ENCODE measurements around the gene GPC3. TPM values are rescaled to one million over a fixed set of nuclear protein-coding genes. Genes with fewer than 3 reads are reported as not detected.

Gene GPC3
- total and polyA plus RNA-seq, 4 donors: 8.3 to 270 (median 52.4) TPM

GRCh38 chrX:133715715-133716114 is 269.7 kb downstream of the GPC3 start:
- no peak for ATAC-seq (ENCODE audit: insufficient read depth, low FRiP score)
- no peak for TF ChIP-seq CTCF (IDR thresholded peaks at IDR 0.05; ENCODE audit: control extremely low read depth, extremely low read depth)

GRCh38 chrX:133709501-133709900 is 275.9 kb downstream of the GPC3 start:
- peaks cover 0 to 22% (median 2%) of the 10 kb centered on the region in 3 donors for H3K27me3 ChIP-seq (ENCODE audit: control insufficient read depth in 3 of 3, insufficient read depth in 3 of 3, low read length in 2 of 3)
- TF ChIP-seq CTCF (IDR thresholded peaks at IDR 0.05; ENCODE audit: control extremely low read depth, extremely low read depth): no peak
- H3K9ac ChIP-seq (ENCODE audit: insufficient read depth in 1 of 2, low read length in 2 of 2): no peak overlapping the region
- WGBS, 2 donors: 69 to 96% methylated on average over 1 of the region's 1 CpG
- no peak for DNase-seq
- no peak overlapping the region for H3K27ac ChIP-seq (ENCODE audit: low read depth in 1 of 2, low read length in 1 of 2)
- H3K36me3 ChIP-seq (ENCODE audit: control insufficient read depth in 4 of 4, insufficient read depth in 4 of 4, low read length in 4 of 4): no peaks in the 10 kb centered on the region
- peaks cover 0 to 2% (median 0%) of the 10 kb centered on the region in 4 donors for H3K9me3 ChIP-seq (ENCODE audit: control insufficient read depth in 4 of 4, insufficient read depth in 3 of 4, low read length in 3 of 4)
- no peak overlapping the region for H3K4me3 ChIP-seq
- ATAC-seq (ENCODE audit: insufficient read depth, low FRiP score): no peak
- no peaks in the 10 kb centered on the region for H3K4me1 ChIP-seq (ENCODE audit: control insufficient read depth in 5 of 5, insufficient read depth in 5 of 5, low read length in 5 of 5)

More at GRCh38 chrX:133715715-133716114, 269.7 kb downstream of the GPC3 start:
- Histone ChIP-seq H3K4me3 (no peak overlapping the region), H3K27ac (ENCODE audit: low read depth in 1 of 2, low read length in 1 of 2) (no peak overlapping the region), H3K9me3 (ENCODE audit: control insufficient read depth in 4 of 4, insufficient read depth in 3 of 4, low read length in 3 of 4) (peaks cover 0 to 5% (median 0%) of the 10 kb centered on the region in 4 donors), H3K9ac (ENCODE audit: insufficient read depth in 1 of 2, low read length in 2 of 2) (no peak overlapping the region), H3K4me1 (ENCODE audit: control insufficient read depth in 5 of 5, insufficient read depth in 5 of 5, low read length in 5 of 5) (no peaks in the 10 kb centered on the region), H3K36me3 (ENCODE audit: control insufficient read depth in 4 of 4, insufficient read depth in 4 of 4, low read length in 4 of 4) (no peaks in the 10 kb centered on the region), H3K27me3 (ENCODE audit: control insufficient read depth in 3 of 3, insufficient read depth in 3 of 3, low read length in 2 of 3) (peaks cover 0 to 5% (median 3%) of the 10 kb centered on the region in 3 donors)
- 70 to 82% methylated on average over 1 of the region's 1 CpG for WGBS, 2 donors
- DNase-seq: no peak

GRCh38 chrX:133706890-133707289 is 278.5 kb downstream of the GPC3 start:
- Histone ChIP-seq H3K27ac (ENCODE audit: low read depth in 1 of 2, low read length in 1 of 2) (no peak overlapping the region), H3K27me3 (ENCODE audit: control insufficient read depth in 3 of 3, insufficient read depth in 3 of 3, low read length in 2 of 3) (peaks cover 0 to 21% (median 2%) of the 10 kb centered on the region in 3 donors), H3K9me3 (ENCODE audit: control insufficient read depth in 4 of 4, insufficient read depth in 3 of 4, low read length in 3 of 4) (peaks cover 0 to 2% (median 0%) of the 10 kb centered on the region in 4 donors), H3K9ac (ENCODE audit: insufficient read depth in 1 of 2, low read length in 2 of 2) (no peak overlapping the region), H3K36me3 (ENCODE audit: control insufficient read depth in 4 of 4, insufficient read depth in 4 of 4, low read length in 4 of 4) (no peaks in the 10 kb centered on the region), H3K4me3 (no peak overlapping the region), H3K4me1 (ENCODE audit: control insufficient read depth in 5 of 5, insufficient read depth in 5 of 5, low read length in 5 of 5) (peaks cover 0 to 4% (median 0%) of the 10 kb centered on the region in 5 donors)
- DNase-seq (no peak), ATAC-seq (ENCODE audit: insufficient read depth, low FRiP score) (no peak)
- 92% methylated on average over 1 of the region's 1 CpG for WGBS, 2 donors
- no peak for TF ChIP-seq CTCF (IDR thresholded peaks at IDR 0.05; ENCODE audit: control extremely low read depth, extremely low read depth)

DNA sequence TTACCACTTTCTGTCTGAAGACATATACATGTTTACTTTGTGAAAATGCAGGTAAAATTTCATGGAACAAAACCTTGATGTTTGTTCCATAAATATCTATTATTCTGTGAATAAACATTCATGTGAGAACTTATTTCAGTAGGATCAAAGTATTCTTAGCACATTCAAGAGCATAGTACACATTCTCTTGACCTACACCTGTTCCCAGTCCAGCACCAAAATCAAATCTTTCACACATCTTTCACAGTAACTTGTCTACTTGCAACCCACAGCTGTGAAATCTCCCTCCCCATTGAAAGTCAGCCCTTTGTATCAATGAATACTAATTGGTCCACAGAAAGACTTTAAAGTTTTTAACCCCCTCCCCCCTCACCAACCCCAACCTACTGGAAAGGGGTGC is 283.2 kb downstream of the GPC3 start:
- Histone ChIP-seq H3K9ac (ENCODE audit: insufficient read depth in 1 of 2, low read length in 2 of 2) (no peak overlapping the region), H3K27ac (ENCODE audit: low read depth in 1 of 2, low read length in 1 of 2) (no peak overlapping the region), H3K36me3 (ENCODE audit: control insufficient read depth in 4 of 4, insufficient read depth in 4 of 4, low read length in 4 of 4) (no peaks in the 10 kb centered on the region), H3K4me3 (no peak overlapping the region), H3K9me3 (ENCODE audit: control insufficient read depth in 4 of 4, insufficient read depth in 3 of 4, low read length in 3 of 4) (peaks cover 0 to 2% (median 0%) of the 10 kb centered on the region in 4 donors), H3K27me3 (ENCODE audit: control insufficient read depth in 3 of 3, insufficient read depth in 3 of 3, low read length in 2 of 3) (peaks cover 0 to 13% (median 7%) of the 10 kb centered on the region in 3 donors), H3K4me1 (ENCODE audit: control insufficient read depth in 5 of 5, insufficient read depth in 5 of 5, low read length in 5 of 5) (peaks cover 0 to 4% (median 0%) of the 10 kb centered on the region in 5 donors)
- no peak for DNase-seq
- no peak for ATAC-seq (ENCODE audit: insufficient read depth, low FRiP score)
- no peak for TF ChIP-seq CTCF (IDR thresholded peaks at IDR 0.05; ENCODE audit: control extremely low read depth, extremely low read depth)
